HPDE6-E6E7 (cell line): ENCODE measurements around the gene PSMD9.
"Not testable (repeated sequence)": the region's sequence is repeated elsewhere in the genome, so short reads cannot be mapped to it uniquely, and the experiment has no call there.

Experiments used
- DNase-seq: peaks from one replicate; pipeline ENCODE4 v3.0.0; 2011; ENCODE audit warnings: missing footprints; ENCODE audit errors: extremely low spot score

The PSMD9 gene

DNA sequence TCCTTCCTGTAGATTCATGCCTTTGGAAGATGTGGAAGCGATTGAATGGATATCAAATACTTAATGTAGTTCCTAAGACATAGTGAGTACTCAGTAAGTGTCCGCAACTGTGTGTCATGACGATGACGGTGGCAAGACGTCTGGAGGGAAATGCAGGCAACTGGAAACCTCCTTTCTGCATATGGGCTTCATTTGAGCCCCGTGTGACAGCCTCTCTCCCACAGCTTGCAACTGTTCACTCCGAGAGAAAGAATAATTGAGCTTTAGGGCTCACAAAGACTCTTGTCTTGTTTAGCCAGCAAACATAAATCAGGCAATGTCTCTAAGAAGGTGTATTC, 36.7 kb downstream of the PSMD9 start:
- DNase-seq, result no peak

DNA sequence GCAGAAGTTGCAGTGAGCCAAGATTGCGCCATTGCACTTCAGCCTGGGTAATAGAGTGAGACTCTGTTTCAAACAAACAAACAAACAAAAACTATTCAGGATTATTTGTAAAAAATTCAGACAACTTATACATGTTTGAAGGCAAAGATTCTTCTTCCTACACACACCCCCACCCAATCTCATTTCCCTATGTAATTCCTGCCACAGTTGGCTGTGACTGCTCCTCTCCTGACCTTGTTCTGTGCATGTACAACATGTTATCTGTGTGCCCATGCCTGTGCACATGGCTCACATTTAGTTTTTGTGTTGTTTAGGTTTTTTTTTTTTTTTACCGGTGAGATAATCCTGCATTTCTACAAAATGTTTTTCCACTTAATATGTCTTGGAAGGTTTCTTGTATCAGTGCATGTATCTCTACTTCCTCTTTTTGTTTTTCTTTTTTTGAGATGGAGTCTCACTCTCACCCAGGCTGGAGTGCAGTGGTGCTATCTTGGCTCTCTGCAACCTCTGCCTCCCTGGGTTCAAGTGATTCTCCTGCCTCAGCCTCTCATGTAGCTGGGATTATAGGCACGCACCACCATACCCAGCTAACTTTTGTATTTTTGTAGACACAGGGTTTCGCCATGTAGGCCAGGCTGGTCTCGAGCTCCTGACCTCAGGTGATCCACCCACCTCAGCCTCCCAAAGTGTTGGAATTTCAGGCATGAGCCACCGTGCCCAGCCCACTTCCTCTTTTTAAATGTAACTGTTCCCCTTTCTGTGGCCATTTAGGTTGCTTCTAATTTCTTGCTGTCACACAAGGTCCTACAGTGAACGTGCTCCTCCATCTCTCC, 38.5 kb downstream of the PSMD9 start:
- DNase-seq, result no peak

DNA sequence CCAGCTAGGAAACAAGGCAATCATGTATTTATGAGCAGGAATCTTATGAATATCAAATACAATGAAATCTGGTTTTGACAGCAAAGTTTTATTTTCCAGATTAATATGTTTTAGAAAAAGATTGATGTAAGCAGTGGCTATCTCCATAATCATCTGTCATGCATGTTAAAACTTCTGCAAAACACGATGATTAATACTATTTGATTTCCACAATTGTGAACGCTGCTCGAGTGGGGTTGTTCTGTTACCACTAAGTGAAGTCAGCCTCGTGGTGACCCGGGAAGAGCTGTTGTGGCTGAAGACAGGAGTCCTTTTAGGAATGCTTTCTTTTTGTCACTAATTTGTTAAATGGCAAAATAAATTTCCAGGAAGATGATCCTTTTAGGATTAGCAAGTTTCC, 39.2 kb downstream of the PSMD9 start:
- DNase-seq, result no peak

DNA sequence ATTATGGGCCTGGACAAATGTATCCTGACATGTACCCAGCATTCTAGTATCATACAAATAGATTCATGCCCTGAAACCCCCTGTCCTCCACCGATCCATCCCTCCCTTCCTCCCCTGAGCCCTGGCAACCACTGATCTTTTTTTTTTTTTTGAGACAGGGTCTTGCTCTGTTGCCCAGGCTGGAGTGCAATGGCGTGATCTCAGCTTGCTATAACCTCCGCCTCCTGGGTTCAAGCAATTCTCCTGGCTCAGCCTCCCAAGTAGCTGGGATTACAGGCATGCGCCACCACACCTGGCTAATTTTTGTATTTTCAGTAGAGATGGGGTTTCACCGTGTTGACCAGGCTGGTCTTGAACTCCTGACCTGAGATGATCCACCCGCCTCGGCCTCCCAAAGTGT, 41.0 kb downstream of the PSMD9 start:
- not testable (repeated sequence) for DNase-seq

DNA sequence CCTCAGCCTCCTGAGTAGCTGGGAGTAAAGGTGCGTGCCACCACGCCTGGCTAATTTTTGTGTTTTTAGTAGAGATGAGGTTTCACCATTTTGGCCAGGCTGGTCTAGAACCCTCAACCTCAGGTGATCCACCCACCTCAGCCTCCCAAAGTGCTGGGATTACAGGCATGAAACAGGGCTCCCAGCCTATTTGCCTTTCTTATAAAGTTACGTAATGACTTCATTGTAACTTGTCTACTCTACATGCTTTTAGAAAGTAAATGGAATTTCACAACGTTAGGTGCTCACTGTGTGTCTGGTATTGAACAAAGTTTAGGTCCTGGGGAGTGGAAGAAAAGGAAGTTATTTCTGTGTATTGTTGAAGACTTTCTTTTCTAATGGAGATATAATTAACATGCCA, 42.3 kb downstream of the PSMD9 start:
- DNase-seq, result no peak

DNA sequence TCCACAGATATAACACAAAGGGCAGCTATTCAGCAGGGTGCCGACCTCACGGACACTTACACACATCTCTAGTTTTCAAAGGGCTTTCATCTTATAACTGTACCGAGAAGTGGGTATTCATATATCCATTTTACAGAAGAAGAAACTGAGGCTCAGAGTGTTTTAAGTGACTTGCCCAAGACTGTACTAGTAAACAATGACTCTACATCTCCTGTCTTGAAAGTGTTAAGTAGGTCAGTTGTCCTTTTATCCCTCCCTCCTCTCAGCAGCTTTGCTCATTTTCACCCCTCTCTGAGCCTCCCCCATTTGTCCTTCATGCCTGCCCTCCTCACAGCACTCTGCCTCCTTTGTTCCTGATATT, 43.6 kb downstream of the PSMD9 start:
- DNase-seq, result no peak

DNA sequence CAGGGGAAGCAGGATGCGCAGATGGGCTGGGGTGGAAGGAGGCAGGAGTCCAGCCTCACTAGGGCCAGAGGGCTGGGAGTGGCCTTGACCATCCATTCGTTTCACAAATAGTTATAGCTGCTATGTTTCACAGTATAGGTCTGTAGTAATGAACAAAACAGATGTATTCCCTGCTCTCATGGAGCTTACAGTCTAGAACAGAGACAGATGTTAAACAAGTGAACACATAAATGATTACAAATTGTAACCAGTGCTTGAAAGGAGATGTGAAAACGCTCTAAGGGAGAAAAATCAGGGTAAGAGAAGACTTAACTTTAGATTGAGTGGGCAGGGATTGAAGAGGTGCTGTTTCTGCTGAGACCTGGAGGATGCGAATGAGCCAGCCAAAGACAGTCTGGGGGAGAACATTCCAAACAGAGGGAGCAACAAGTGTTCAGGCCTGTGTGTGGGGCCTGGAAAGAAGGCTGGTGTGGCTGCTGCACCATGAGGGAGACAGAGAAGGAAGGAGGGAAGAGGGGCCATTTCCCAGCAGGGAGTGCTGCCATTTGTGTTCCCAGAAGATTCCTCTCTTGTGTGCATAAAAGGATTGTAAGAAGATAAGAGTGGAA, 44.4 kb downstream of the PSMD9 start:
- DNase-seq, result no peak

DNA sequence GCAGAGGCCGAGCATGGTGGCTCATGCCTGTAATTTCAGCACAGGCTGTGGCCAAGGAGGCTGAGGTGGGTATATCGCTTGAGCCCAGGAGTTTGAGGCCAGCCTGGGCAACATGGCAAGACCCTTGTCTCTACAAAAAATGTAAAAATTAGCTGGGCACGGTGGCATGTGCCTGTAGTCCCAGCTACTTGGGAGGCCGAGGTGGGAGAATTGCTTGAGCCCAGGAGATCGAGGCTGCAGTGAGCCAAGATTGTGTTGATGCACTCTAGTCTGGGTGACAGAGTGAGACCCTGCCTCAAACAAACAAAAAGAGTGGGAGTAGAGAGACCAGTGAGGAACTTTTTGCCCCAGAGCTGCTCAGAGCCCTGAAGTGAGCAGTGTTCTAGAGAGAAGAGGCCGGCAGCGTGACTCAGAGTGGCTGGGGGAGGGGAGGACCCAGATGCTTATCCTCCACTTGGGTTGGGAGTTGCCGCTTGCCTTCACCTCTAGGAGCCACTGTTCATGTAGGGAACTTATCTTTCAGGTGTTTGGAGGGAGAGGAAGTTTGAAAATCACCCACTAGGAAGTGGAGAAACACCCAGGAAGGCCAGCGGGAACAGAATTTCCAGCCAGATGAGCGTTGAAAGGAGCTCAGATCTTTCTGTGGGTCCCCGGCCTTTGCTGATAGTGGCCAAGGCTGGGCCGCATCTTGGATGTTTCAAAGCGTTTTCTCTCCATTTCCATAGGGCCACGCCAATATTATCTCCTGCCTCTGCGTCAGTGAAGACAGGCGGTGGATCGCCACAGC, 45.1 kb downstream of the PSMD9 start:
- no peak for DNase-seq

DNA sequence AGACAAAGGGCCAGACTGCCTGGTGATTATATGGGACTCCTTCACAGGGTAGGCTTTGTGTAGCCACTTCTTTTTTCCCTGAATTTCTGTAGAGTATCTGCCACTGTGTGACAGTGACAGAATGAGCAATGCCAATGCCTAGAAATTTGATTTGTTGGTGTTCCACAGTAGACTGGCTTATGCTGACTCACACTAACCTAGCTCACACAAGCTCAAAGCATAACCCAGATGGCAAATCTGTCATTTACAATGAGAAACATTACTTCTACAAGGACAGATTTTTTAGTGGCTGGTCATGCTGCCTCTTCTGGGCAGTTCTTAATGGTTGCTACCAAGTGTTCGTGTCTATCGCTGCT, 45.7 kb downstream of the PSMD9 start:
- no peak for DNase-seq

DNA sequence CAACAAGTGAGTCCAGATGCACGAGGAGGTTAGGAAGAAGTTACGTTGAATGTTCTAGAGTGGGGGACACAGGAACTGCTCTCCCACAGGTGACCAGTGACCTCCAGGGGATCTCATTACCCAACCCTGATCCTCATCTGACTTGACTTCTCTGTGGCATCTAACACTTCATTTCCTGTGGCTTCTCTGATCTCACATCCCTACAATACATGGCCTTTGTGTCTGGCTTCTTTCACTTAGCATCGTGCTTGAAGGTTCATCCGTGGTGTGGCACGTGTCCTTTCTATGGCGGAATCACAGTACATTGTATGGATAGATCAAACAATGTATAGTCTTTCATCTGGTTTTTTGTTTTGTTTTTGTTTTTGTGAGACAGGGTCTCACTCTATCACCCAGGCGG, 49.1 kb downstream of the PSMD9 start:
- DNase-seq, result no peak

DNA sequence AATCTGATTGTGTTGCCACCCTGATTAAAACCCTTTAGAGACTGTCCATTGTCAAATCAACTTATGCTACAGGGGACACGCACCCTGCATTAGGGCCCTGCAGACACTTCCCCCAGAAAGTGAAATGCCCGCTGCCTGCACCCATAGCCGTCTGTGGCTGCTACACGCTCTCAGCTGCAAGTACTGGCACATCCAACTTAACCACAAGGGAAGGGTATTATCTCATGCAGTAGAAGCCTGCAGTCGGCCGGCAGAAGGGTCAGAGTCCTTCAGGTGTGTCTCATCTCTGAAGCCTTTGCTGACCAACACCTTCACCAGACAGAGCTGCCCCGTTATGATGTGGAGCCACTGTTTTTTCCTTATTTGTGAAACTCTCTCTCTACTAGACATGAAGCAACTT, 50.6 kb downstream of the PSMD9 start:
- DNase-seq, result peak; percentile 74

DNA sequence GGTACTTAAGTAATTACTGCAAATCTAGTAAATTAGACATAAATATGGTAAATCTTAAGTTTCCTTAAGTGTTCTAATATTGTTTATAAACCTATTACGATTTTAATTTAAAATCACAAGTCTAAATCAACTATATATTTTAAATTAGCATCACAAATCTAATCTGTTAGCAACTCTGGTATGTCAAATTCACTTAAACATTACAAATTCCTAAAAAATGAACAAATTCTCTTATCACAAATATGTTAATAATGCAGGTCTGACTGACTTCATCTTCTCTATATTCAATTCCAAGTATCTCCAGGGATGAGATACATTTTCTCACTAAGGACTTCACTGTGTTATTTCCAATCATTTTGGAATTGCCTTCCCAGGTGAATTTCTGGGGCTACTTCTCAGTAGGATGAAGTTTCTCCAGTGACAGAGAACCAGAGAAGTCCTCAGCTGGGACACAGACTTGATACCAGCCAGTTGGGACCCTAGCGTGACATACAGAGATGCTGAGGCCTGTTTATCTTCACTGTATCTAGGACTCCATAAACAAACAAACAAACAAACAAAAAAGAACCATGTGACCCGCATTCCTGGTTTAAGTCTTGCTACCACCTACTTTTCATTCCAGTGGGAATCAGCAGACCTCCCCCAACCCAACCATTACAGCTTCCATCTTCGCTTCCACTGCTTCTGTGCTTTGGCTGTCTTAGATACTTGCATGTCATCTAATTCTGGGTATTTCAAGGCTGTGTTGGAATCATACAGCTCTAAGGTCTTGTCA, 51.6 kb downstream of the PSMD9 start:
- no peak for DNase-seq

DNA sequence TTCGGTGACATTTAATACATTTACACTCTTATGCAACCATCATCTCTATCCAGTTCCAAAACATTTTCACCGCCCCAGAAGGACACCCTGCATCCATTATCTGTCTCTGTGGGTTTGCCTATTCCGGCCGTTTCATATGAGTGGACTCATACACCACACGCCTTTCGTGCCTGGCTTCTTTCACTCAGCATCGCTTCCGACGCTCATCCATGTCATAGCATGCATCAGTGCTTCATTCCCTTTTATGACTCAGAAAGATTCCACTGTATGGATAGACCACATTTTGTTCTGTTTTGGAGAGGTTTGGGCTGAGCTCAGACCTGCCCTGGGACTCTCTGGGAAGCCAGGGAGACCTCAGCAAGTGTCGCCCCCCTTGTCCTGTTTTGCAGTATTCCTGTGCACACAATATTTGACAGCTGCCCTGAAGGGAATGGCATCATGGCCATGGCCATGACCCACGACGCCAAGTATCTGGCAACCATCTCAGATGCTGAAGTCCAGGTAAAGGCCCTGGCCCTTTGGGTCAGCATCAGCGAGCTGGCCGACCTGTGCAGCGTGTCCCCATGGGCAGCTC, 53.6 kb downstream of the PSMD9 start:
- peak; percentile 67 for DNase-seq

DNA sequence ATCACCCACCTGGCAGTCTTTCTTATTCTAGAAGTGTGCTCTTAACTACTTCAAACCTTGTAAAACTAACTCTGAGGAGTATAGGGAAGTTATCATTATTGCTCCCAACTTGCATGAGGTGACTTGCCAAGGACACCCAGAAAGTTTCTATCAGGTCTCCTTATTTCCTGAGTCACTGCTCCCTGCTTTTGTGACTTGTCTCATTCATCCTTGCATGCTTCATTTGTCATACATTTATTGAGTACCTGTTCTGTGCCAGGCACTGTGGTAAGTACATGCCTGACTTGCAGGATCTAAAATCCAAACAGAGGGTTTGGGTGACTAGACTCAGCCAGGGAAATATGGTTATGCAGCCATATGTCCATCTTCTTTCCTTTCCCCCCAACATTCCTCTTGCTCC, 55.3 kb downstream of the PSMD9 start:
- DNase-seq, result no peak

DNA sequence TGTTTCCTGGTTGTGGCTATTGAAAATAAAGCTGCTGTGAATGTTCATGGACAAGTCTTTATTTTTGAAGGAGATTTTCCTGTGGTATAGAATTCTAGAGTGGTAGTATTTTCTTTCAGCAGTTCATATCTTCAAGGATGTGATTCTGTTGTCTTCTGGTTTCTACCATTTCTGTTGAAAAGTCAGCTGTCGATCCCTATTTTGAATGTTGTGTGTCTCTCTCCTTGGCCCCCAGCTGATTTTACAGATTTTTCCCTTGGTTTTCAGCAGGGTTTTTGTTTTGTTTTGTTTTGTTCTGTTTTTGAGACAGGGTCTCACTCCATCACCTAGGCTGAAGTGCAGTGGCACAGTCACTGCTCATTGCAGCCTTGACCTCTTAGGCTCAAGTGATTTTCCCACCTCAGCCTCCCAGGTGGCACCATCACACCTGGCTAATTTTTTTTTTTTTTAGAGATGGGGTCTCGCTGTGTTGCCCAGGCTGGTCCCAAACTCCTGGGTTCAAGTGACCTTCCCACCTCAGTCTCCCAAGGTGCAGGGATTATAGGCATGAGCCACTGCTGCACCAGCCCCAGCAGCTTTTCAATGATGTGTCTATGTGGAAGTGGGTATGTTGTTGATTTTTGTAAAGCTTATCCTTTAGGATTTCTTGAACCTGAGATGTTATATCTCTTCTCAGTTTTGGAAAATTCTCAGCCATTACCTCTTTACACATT, 57.9 kb downstream of the PSMD9 start:
- no peak for DNase-seq

DNA sequence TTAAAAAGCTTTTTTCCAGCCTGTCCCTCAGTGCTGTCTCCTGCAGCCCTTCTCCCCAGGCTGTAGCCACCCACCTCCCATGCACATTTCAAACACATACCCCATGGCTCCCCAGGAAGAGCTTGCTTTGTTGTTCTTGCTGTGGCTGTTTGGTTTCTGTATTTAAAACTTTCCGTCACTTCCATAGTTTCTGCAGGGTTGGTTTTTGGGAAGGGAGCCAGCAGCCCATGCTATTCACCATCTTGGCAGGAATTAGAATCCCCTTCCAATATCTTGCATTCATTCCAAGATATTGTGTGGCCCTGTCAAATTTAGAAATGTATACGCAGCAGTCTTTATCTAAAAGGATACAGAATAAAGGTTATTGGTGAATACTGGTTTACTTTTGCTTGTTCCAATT, 59.4 kb downstream of the PSMD9 start:
- DNase-seq, result no peak

DNA sequence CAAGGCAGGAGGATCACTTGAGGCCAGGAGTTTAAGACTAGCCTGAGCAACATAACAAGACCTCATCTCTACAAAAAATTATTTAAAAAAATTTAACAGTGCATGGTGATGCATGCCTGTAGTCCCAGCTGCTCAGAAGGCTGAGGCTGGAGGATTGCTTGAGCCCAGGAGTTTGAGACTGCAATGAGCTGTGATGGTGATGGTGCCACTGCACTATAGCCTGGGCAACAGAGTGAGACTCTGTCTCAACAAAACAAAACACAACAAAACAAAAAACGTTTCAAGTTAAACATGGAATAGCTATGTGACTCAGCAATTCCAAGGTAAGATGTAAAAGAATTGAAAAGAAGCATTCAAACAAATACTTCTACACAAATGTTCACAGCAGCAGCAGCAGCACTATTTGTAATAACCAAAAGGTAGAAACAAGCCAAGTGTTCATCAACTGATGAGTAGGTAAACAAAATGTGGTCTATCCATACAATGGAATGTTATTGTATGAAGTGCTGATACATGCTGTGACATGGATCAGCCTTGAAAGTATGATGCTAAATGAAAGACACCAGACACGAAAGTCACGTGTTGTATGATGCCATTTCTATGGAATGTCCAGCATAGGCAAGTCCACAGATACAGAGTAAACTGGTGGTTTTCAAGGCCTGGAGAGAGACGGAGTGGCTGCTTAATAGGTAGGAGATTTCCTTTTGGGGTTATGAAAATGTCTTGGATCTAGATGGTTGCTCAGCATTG, 61.2 kb downstream of the PSMD9 start:
- DNase-seq, result peak; percentile 74

DNA sequence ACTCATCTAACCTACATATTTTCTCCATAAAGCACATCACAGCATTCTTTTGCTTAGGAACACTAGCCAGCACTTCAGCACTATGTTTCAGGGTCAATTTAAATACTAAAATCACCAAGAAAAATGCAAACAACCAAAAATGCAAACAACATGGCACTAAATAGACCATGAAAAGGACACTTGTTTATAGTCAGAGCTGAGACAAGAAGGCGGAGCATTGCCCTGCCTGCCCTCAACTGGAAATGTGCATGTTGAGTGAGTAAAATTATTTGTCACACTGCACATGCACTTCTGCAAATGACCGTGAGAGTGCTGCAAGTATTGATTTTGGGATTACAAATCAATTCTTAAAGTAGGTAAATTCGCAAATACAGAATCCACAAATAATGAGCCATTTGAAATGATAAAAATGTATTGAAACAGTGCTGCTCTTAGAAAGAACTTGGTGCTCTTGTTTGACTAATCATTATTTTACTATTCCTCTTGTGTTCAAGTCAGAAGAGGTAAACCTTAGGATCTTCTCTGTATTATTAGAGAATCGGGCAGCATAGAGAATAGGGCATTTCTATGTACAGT, 64.6 kb downstream of the PSMD9 start:
- DNase-seq, result no peak

DNA sequence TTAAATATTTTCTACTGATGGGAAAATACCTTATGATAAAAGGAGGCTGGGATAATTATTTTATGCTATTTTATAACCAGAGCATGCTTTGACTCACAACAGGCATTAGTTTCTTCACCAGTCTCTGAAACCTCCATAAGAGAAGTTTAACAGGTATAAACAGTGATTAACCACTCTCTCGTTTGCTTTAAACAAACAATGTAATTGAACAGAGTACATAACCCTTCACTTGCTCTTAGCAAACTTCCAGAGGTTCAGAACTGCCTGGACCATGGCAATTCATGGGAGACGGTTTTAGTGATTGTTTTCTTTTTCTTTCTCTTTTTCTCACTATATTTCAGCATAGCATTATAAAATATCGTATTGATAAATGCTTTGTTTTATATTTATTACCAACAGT, 65.1 kb downstream of the PSMD9 start:
- DNase-seq, result no peak
